Testis (tissue), 3 donors: Measurements from ENCODE around the gene SNX21. TPM values are rescaled to one million over a fixed set of nuclear protein-coding genes. Genes with fewer than 3 reads are reported as not detected.

Experiments
- DNase-seq: peaks from one replicate; pipeline ENCODE4 v3.0.0-alpha.2; 2019
- H3K27ac ChIP-seq, 2 donors: fragments of 200-600 bp; sonication (generic); one replicate each; pipeline ENCODE4 v1.5.1; 2019
- H3K27me3 ChIP-seq: fragments of 200-600 bp; sonication (generic); one replicate; pipeline ENCODE4 v1.5.1; 2019
- H3K36me3 ChIP-seq: fragments of 200-600 bp; sonication (generic); one replicate; pipeline ENCODE4 v1.5.1; 2017; ENCODE audit warnings: low read depth; ENCODE audit errors: missing control alignments
- H3K4me1 ChIP-seq: fragments of 200-600 bp; sonication (generic); one replicate; pipeline ENCODE4 v1.5.1; 2019
- H3K4me3 ChIP-seq, 2 donors: fragments of 200-600 bp; sonication (generic); one replicate each; pipeline ENCODE4 v1.5.1; 2017 to 2019
- H3K9me3 ChIP-seq: fragments of 200-600 bp; sonication (generic); one replicate; pipeline ENCODE4 v1.5.1; 2017
- POLR2A ChIP-seq: fragments of 450-650 bp; IDR thresholded peaks from one replicate; pipeline ENCODE4 v1.6.1; 2017; ENCODE audit warnings: antibody characterized with exemption, mild to moderate bottlenecking, moderate library complexity
- WGBS, 2 donors: methylation state at CpG; one replicate each; pipeline ENCODE4 v1.1.5; 2018; 5-methylcytosine and 5-hydroxymethylcytosine counted together
- intact Hi-C: fragments of 100-400 bp; cut with DNase I; formaldehyde crosslinking; loops from one replicate; pipeline ENCODE4 v1.15.1; 2023; ENCODE audit warnings: low total_unique reads
- polyA plus RNA-seq: library from polyadenylated mRNA; stranded (reverse); fragments of 350-450 nt; fragmentation: Illumina TruSeq; extraction: RNeasy Lipid Tissue Mini Kit (QIAGEN cat#74804); gene quantifications from one replicate; pipeline ENCODE4 v1.2.3, GENCODE V29; 2014; ENCODE audit warnings: low read depth, low replicate concordance; ENCODE audit not compliant: insufficient read depth
- total RNA-seq, 2 donors: library from RNA; depleted of rRNA; stranded (reverse); fragments of >200 nt; gene quantifications; one replicate each; pipeline ENCODE4 v1.2.3, GENCODE V29; 2016
- TF ChIP-seq, protein P1 (sequence below), 3 experiments: fragments of 450-650 bp in 2 of 3; fragments of 200-600 bp in 1 of 3; sonication (generic) in 1 of 3; IDR thresholded peaks; one replicate each; pipeline ENCODE4 v1.5.1; 2016 to 2019; ENCODE audit warnings: antibody characterized with exemption in 3 of 3, mild to moderate bottlenecking in 2 of 3, moderate library complexity in 1 of 3

The SNX21 gene
- total and polyA plus RNA-seq, 3 donors from 2014 or later: 23.9 to 82.4 (median 77.9) TPM

DNA sequence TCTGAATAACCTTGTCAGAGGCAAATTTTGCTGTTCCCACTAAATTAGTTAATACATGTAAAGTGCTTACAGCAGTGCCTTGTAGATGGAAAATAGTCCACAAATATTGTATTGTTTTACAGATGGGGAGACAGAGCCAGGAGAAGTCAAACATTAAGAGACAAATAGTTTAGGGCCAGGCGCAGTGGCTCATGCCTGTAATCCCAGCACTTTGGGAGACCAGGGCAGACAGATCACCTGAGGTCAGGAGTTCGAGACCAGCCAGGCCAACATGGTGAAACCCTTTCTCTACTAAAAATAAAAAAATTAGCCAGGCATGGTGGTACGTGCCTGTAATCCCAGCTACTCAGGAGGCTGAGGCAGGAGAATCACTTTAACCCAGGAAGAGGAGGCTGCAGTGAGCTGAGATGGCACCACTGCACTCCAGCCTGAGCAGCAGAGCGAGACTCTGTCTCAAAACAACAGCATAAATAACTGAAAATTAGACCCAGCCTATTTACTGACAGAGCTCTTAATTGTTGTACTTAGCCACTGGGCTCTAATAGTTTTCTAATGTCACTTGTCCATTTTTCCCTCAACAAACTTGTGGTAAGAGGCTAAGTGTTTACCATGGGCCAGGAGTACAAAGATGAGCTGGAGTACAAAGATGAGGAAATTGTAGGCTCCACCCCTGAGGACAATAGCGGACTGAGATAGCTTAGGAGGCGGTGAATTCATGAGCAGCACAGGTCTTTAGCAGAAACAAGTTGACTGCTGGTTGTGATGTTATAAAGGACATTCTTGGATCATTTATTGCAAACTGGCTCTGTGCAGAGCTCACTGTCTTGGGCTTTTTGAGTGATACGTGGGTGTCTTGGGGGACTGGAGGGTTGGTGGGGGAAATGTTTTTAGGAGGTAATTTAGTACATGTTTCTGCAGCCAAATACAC lies 30.2 kb downstream of the SNX21 start:
- TF ChIP-seq POLR2A: no peak
- TF ChIP-seq, protein P1, sequence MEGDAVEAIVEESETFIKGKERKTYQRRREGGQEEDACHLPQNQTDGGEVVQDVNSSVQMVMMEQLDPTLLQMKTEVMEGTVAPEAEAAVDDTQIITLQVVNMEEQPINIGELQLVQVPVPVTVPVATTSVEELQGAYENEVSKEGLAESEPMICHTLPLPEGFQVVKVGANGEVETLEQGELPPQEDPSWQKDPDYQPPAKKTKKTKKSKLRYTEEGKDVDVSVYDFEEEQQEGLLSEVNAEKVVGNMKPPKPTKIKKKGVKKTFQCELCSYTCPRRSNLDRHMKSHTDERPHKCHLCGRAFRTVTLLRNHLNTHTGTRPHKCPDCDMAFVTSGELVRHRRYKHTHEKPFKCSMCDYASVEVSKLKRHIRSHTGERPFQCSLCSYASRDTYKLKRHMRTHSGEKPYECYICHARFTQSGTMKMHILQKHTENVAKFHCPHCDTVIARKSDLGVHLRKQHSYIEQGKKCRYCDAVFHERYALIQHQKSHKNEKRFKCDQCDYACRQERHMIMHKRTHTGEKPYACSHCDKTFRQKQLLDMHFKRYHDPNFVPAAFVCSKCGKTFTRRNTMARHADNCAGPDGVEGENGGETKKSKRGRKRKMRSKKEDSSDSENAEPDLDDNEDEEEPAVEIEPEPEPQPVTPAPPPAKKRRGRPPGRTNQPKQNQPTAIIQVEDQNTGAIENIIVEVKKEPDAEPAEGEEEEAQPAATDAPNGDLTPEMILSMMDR (IDR thresholded peaks at IDR 0.05): no peak
- no peak overlapping the region for H3K27ac ChIP-seq
- H3K27me3 ChIP-seq: no peaks in the 10 kb centered on the region
- H3K4me3 ChIP-seq: no peak overlapping the region
- DNase-seq: no peak
- H3K4me1 ChIP-seq: peaks cover 9% of the 10 kb centered on the region
- H3K9me3 ChIP-seq: no peaks in the 10 kb centered on the region
- no peaks in the 10 kb centered on the region for H3K36me3 ChIP-seq
- 81 to 83% methylated on average over 7 of the region's 7 CpGs for WGBS, 2 donors
- intact Hi-C loops: no loop called here

DNA sequence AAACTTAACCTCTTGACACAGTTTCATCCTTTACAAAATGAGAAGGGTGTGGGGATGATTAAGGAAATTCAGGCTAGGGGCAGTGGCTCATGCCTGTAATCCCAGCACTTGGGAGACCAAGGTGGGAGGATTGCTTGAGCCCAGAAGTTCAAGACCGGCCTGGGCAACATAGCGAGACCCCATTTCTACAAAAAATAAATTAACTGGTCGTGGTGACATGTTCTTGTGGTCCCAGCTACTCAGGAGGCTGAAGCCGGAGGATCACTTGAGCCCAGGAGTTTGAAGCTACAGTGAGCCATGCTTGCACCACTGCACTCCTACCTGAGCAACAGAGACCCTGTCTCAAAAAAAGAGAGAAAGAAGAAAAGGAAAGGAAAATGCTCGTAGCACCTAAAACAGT lies 32.9 kb downstream of the SNX21 start:
- no peaks in the 10 kb centered on the region for H3K9me3 ChIP-seq
- H3K4me1 ChIP-seq: peaks cover 9% of the 10 kb centered on the region
- 86 to 93% methylated on average over 5 of the region's 5 CpGs for WGBS, 2 donors
- H3K27me3 ChIP-seq: no peaks in the 10 kb centered on the region
- DNase-seq: no peak
- H3K4me3 ChIP-seq: no peak overlapping the region
- TF ChIP-seq, protein P1 (IDR thresholded peaks at IDR 0.05): no peak
- no peak for TF ChIP-seq POLR2A
- intact Hi-C loops: no loop called here
- H3K36me3 ChIP-seq: no peaks in the 10 kb centered on the region
- H3K27ac ChIP-seq: no peak overlapping the region

DNA sequence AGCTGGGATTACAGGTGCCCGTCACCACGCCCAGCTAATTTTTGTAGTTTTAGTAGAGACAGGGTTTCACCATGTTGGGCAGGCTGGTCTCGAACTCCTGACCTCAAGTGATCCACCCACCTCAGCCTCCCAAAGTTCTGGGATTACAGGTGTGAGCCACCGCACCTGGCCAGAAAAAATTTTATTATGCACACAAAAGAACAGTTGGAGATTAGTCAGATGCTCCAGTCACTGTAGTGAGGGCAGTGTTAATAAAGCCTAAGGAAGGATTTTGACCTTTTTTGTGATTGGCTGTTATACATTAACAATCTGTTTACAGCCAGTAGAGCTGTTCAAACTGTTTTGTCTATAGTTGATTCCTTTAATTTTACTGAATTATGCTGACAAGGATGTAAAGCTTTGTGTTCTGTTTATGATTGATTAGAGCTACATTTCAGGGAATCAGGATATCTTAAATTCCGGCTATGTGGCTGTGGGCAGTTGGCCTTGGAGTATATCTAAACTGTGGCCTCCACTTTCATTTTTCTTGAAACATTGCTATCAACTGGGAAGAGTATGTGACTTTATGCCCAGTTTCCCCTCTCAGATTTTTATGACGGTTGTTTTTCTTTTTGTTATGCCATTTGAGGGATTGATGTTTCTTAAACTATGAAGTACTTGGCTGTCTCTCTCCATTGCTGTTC lies 33.7 kb downstream of the SNX21 start:
- H3K4me3 ChIP-seq: no peak overlapping the region
- no peaks in the 10 kb centered on the region for H3K9me3 ChIP-seq
- peak overlapping the region; percentile 19 to 22 for H3K27ac ChIP-seq
- H3K27me3 ChIP-seq: no peaks in the 10 kb centered on the region
- no peak for DNase-seq
- WGBS, 2 donors: 72 to 73% methylated on average over 6 of the region's 6 CpGs
- H3K4me1 ChIP-seq: peaks cover 9% of the 10 kb centered on the region
- TF ChIP-seq POLR2A: no peak
- TF ChIP-seq, protein P1 (IDR thresholded peaks at IDR 0.05): no peak
- intact Hi-C loops: no loop called here
- no peaks in the 10 kb centered on the region for H3K36me3 ChIP-seq

DNA sequence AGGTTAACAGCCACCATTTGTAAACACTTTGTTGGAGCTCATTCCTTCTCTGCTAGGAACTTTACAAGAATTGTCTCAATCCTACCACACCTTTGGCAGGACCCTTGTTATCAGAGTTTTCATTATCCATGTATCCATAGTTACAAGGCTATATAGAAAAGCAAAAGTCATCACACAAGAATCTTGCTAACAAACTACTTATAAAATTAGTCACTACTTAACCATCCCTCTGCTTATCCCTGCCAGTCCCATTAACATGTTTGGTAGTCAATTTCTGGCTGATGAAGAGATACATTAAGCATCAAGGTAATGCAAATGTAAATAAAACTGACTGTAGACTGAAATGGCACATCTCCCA lies 34.2 kb downstream of the SNX21 start:
- no peaks in the 10 kb centered on the region for H3K36me3 ChIP-seq
- no peaks in the 10 kb centered on the region for H3K27me3 ChIP-seq
- no peaks in the 10 kb centered on the region for H3K9me3 ChIP-seq
- H3K4me1 ChIP-seq: peaks cover 9% of the 10 kb centered on the region
- H3K4me3 ChIP-seq: no peak overlapping the region
- TF ChIP-seq, protein P1 (IDR thresholded peaks at IDR 0.05): no peak
- no peak for TF ChIP-seq POLR2A
- intact Hi-C loops: no loop called here
- DNase-seq: no peak
- peak overlapping the region; percentile 19 to 22 for H3K27ac ChIP-seq
